IPS-20b (cell line): Measurements from ENCODE around the gene RNU4-1.
A peak's percentile ranks its signal among the peaks of the same experiment; 100 is the strongest.
"Not testable (repeated sequence)": the region's sequence is repeated elsewhere in the genome, so short reads cannot be mapped to it uniquely, and the experiment has no call there.

Experiments used
- H3K27ac ChIP-seq: one replicate; pipeline ENCODE4 v1.5.1; 2013; ENCODE audit warnings: low read length
- H3K27me3 ChIP-seq: 2 replicates; pipeline ENCODE4 v1.6.1; 2013; ENCODE audit warnings: mild to moderate bottlenecking, low read length, inconsistent platforms; ENCODE audit not compliant: insufficient read depth
- H3K36me3 ChIP-seq: 2 replicates; pipeline ENCODE4 v1.6.1; 2013; ENCODE audit warnings: low read depth, mild to moderate bottlenecking, inconsistent platforms, low read length, moderate library complexity; ENCODE audit not compliant: insufficient read depth
- H3K4me1 ChIP-seq: 2 replicates; pipeline ENCODE4 v1.6.1; 2013; ENCODE audit warnings: mild to moderate bottlenecking, control low read depth, inconsistent platforms, low read length, moderate library complexity; ENCODE audit not compliant: insufficient read depth
- H3K4me3 ChIP-seq: 2 replicates; pipeline ENCODE4 v1.5.1; 2013; ENCODE audit warnings: mild to moderate bottlenecking, low read length, inconsistent platforms
- H3K9ac ChIP-seq: 2 replicates; pipeline ENCODE4 v1.6.1; 2013; ENCODE audit warnings: low read depth, mild to moderate bottlenecking, inconsistent platforms, low read length, moderate library complexity
- H3K9me3 ChIP-seq: 2 replicates; pipeline ENCODE4 v1.6.1; 2013; ENCODE audit warnings: mild to moderate bottlenecking, low read depth, low read length, inconsistent platforms; ENCODE audit not compliant: insufficient read depth

Gene RNU4-1

DNA sequence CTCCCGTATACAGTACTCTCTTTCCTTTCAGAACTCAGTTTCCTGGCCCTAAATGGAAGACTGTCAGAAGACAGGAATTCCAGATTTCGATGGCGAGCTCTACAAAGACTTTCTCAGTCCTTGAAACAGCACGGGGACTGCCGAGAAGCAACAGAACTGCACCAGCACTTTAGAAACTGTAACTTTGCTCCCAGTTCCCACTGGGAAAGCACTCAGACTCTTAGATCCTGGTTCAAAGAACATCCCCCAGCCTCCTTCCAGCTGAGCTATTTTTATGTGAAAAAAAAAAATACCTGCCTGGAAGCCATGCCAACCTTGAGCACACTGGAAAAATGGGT lies 29.3 kb downstream of the RNU4-1 start:
- no peaks in the 10 kb centered on the region for H3K36me3 ChIP-seq
- peak overlapping the region; percentile 79 for H3K4me3 ChIP-seq
- H3K9ac ChIP-seq = peak overlapping the region; percentile 79; the same call in 1 of the 2 replicates
- no peaks in the 10 kb centered on the region for H3K9me3 ChIP-seq
- H3K4me1 ChIP-seq = peaks cover 19% of the 10 kb centered on the region
- H3K27me3 ChIP-seq = no peaks in the 10 kb centered on the region; the same call in 1 of the 2 replicates
- H3K27ac ChIP-seq = no peak overlapping the region

GRCh38 chr12:120262852-120263747 lies 29.9 kb downstream of the RNU4-1 start:
- H3K27ac ChIP-seq = no peak overlapping the region
- H3K4me1 ChIP-seq = peaks cover 20% of the 10 kb centered on the region
- H3K9ac ChIP-seq = 0 out of 2 replicates have a peak overlapping the region, but pooled peaks have one; percentile 10
- H3K36me3 ChIP-seq = no peaks in the 10 kb centered on the region
- H3K4me3 ChIP-seq = peak overlapping the region; percentile 79; the same call in 1 of the 2 replicates
- no peaks in the 10 kb centered on the region for H3K9me3 ChIP-seq
- no peaks in the 10 kb centered on the region; the same call in 1 of the 2 replicates for H3K27me3 ChIP-seq

DNA sequence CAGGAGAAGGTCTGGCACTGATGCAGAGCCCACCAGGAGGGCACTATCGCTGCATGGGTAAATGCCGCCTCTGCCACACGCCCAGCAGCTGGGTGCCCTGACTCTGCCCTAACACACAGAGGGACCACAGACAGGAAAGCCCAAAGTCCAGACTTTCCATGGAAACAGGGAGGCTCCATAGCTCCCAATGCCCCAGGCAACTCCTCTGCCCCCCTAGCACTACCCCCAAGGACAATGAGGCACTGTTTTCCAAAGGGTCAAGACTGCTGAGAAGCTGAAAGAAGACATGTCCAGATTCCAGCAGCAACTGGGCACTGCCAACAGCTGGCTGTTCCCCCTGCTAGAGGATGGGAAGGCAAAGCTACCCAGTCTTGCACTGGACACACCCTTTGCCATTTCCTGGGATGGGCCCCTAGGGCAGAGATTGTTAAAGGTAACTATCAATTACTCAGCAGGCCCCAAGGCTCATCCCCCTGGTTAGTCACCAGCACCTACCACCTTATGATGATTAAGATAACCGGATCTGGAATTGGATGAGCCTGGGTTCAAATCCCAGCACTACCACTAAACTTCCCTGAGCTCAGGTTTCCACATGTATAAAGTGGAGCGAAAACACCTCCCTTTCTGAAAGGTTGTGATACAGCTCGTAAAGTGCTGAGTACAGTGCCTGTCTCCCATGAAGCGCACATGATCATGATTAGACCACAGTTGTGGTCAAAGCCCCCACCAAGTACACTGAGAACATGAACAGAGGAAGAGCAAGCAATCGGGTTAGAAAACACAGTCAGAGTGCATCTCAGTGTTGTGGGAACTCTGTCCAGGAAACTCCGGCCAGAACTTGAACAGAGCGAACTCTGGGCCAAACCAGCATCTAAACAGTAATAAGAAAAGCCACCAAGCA lies 30.8 kb downstream of the RNU4-1 start:
- H3K27me3 ChIP-seq = no peaks in the 10 kb centered on the region; the same call in 1 of the 2 replicates
- H3K9me3 ChIP-seq = no peaks in the 10 kb centered on the region
- H3K9ac ChIP-seq = peak overlapping the region; percentile 10; the same call in 1 of the 2 replicates
- H3K4me1 ChIP-seq = peaks cover 27% of the 10 kb centered on the region
- no peak overlapping the region for H3K4me3 ChIP-seq
- no peak overlapping the region for H3K27ac ChIP-seq
- H3K36me3 ChIP-seq = no peaks in the 10 kb centered on the region

DNA sequence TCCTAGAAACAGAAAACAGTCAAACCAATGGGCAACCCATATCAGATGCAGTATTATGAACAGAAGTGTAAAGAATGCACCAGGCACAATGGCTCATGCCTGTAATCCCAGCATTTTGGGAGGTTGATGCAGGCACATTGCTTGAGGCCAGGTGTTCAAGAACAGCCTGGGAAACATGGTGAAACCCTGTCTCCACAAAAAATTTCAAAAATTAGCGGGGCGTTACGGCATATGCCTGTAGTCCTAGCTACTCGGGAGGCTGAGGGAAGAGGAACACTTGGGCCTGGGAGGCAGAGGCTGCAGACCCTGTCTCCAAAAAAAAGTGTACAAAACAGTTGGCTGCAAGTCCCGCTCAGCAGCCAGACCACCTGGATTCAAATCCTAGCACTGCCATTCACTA lies 32.4 kb downstream of the RNU4-1 start:
- Histone ChIP-seq H3K27ac (no peak overlapping the region), H3K9me3 (no peaks in the 10 kb centered on the region), H3K27me3 (no peaks in the 10 kb centered on the region; the same call in 1 of the 2 replicates), H3K4me1 (peaks cover 31% of the 10 kb centered on the region), H3K9ac (no peak overlapping the region), H3K36me3 (no peaks in the 10 kb centered on the region), H3K4me3 (no peak overlapping the region)

DNA sequence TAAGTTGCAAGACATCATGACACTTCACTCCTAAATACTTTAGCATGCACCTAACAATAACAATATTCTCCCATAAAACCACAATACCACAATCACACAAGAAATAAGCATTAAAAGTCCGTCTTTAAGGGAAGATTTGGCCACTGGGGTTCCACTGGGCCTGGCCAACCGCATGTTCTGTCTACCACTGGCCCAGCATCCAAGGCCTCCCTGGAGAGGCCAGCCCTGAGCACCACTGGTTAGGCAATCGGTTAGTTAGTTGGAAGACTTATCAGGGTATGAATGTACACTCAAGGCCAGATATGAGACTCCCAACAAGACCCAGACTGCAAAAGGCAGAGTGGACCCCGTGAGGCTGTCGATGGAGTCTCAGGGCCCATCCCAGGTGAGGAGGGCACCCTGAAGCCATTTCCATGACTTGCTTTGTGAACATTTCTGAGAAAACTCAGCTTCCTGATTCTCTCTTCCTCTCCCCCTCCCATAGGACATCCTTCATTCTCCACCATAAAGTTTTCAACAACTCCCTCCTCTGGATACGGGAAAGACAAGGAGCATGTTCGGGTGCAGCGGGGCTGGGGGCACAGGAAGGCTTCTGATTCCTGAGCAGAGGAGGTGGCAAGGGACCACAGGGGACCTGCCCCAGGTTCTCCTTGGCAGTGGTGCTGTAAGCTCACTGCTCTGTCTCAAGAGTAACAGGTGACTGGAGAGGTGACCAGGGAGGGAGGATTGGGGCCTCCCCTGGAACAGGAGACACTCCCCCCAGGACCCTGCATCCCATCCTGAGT lies 33.4 kb downstream of the RNU4-1 start:
- H3K27me3 ChIP-seq = no peaks in the 10 kb centered on the region; the same call in 1 of the 2 replicates

DNA sequence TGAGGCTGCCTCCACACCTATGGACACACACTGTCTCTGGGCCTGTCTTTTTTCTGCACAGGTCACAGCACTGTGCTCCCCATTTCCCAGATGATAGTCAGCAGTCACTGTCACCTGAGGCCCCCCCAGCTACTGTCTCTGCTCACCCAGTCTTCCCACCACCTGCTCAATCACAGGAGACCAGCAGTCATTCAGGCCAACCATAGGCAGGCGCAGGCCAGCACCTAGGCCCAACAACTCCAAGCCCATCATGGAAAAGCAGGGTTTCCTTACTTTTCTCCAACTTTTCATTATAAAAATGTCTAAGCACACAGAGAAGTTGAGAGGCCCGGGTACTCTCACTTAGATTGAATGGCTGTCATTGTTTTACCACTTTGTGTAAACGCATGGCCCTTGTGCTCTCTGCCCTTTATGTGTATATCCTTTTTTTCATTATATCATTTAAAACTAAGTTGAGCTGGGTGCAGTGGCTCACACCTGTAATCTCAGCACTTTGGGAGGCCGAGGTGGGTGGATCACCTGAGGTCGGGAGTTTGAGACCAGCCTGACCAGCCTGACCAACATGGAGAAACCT lies 34.6 kb downstream of the RNU4-1 start:
- H3K9me3 ChIP-seq = no peaks in the 10 kb centered on the region
- H3K9ac ChIP-seq = no peak overlapping the region
- no peak overlapping the region for H3K27ac ChIP-seq
- no peak overlapping the region for H3K4me3 ChIP-seq
- no peaks in the 10 kb centered on the region for H3K36me3 ChIP-seq
- H3K4me1 ChIP-seq = peaks cover 20% of the 10 kb centered on the region
- no peaks in the 10 kb centered on the region for H3K27me3 ChIP-seq

More for the DNA sequence above, 33.4 kb downstream of the RNU4-1 start:
- Histone ChIP-seq H3K36me3 (no peaks in the 10 kb centered on the region), H3K9me3 (no peaks in the 10 kb centered on the region), H3K4me3 (no peak overlapping the region), H3K27ac (no peak overlapping the region), H3K4me1 (peaks cover 27% of the 10 kb centered on the region), H3K9ac (no peak overlapping the region)

GRCh38 chr12:120257041-120257821 lies 35.8 kb downstream of the RNU4-1 start:
- Histone ChIP-seq H3K27ac (peak overlapping the region; percentile 86), H3K4me1 (peaks cover 16% of the 10 kb centered on the region), H3K4me3 (peak overlapping the region; percentile 22; the same call in 1 of the 2 replicates), H3K27me3 (no peaks in the 10 kb centered on the region), H3K36me3 (no peaks in the 10 kb centered on the region; the same call in 1 of the 2 replicates), H3K9ac (peak overlapping the region; percentile 59), H3K9me3 (no peaks in the 10 kb centered on the region)

DNA sequence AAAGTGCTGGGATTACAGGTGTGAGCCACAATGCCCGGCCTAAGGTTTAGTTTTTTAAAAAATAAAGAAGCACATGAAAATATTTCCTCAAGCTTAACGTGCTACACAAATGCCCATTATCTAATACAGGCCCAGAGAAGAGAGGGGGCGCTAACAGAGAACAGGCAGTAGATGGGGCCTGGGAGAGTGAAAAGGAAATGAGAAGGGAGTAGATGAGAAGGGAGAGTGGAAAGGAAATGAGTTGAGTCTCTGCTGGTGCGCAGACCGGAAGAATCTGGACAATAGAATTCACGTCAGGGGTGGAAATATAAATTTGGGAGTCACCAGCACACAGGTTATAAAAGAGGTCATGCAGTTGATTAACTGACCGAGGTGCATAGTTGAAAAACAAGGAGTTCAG lies 38.2 kb downstream of the RNU4-1 start:
- Histone ChIP-seq H3K36me3 (no peaks in the 10 kb centered on the region; the same call in 1 of the 2 replicates), H3K4me1 (peaks cover 12% of the 10 kb centered on the region), H3K27ac (no peak overlapping the region), H3K9me3 (no peaks in the 10 kb centered on the region), H3K9ac (no peak overlapping the region), H3K27me3 (no peaks in the 10 kb centered on the region), H3K4me3 (no peak overlapping the region)

GRCh38 chr12:120253313-120253712 lies 39.7 kb downstream of the RNU4-1 start:
- H3K9me3 ChIP-seq, H3K27ac ChIP-seq, H3K36me3 ChIP-seq, H3K27me3 ChIP-seq, H3K4me3 ChIP-seq, H3K9ac ChIP-seq: not testable (repeated sequence)
- H3K4me1 ChIP-seq = peaks cover 17% of the 10 kb centered on the region

GRCh38 chr12:120252071-120252906 lies 40.7 kb downstream of the RNU4-1 start:
- peaks cover 3% of the 10 kb centered on the region for H3K36me3 ChIP-seq
- no peak overlapping the region for H3K4me3 ChIP-seq
- H3K27ac ChIP-seq = no peak overlapping the region
- H3K27me3 ChIP-seq = no peaks in the 10 kb centered on the region
- H3K9ac ChIP-seq = no peak overlapping the region
- no peaks in the 10 kb centered on the region for H3K9me3 ChIP-seq
- H3K4me1 ChIP-seq = peaks cover 13% of the 10 kb centered on the region
